Activated CD4-positive, alpha-beta memory T cell treated with anti-CD3 and anti-CD28 coated beads, Interleukin-2, amount 10 ng/mL, durations not matched to agents 7 days and 5 days (primary cell): ENCODE data around the gene POLRMT. TPM values are rescaled to one million over a fixed set of nuclear protein-coding genes. Genes with fewer than 3 reads are reported as not detected.
A peak's percentile ranks its signal among the peaks of the same experiment; 100 is the strongest.
"Not testable (repeated sequence)": the region's sequence is repeated elsewhere in the genome, so short reads cannot be mapped to it uniquely, and the experiment has no call there.

ENCODE experiments used
- CTCF ChIA-PET: fragments of 350-600 bp; sonication (Branson Sonifier 250); formaldehyde crosslinking; loops from one replicate; lab custom pipeline; 2021; ENCODE audit warnings: antibody characterized with exemption, inconsistent platforms; lab: Charles Lee
- POLR2A ChIA-PET: fragments of 350-600 bp; sonication (Branson Sonifier 250); formaldehyde crosslinking; loops from one replicate; lab custom pipeline; 2021; ENCODE audit warnings: antibody characterized with exemption; lab: Charles Lee
- DNase-seq: peaks from one replicate; pipeline ENCODE4 v3.0.0-alpha.2; 2020
- H3K27ac Mint-ChIP-seq: one replicate; pipeline ENCODE4 v1.8.0; 2021; ENCODE audit warnings: mild to moderate bottlenecking, mixed read lengths
- H3K27me3 Mint-ChIP-seq: one replicate; pipeline ENCODE4 v1.8.0; 2021; ENCODE audit warnings: mixed read lengths
- H3K36me3 Mint-ChIP-seq: one replicate; pipeline ENCODE4 v1.8.0; 2021; ENCODE audit warnings: low read depth, mixed read lengths
- H3K4me1 Mint-ChIP-seq: one replicate; pipeline ENCODE4 v1.8.0; 2021; ENCODE audit warnings: mixed read lengths
- H3K4me3 Mint-ChIP-seq: one replicate; pipeline ENCODE4 v1.8.0; 2021; ENCODE audit warnings: mild to moderate bottlenecking, mixed read lengths
- H3K9me3 Mint-ChIP-seq: one replicate; pipeline ENCODE4 v1.8.0; 2021; ENCODE audit warnings: mixed read lengths
- total RNA-seq, 2 experiments: library from RNA; stranded (reverse); gene quantifications; one replicate each; pipeline ENCODE4 v1.2.3, GENCODE V29; 2021

Gene POLRMT
- total RNA-seq, 2 experiments from 2014 or later: 44.8 to 45.1 TPM

GRCh38 chr19:607301-608154 lies 25.8 kb downstream of the POLRMT start:
- Mint-ChIP-seq H3K27me3 (no peaks in the 10 kb centered on the region), H3K9me3 (no peaks in the 10 kb centered on the region), H3K27ac (no peak overlapping the region), H3K36me3 (no peaks in the 10 kb centered on the region), H3K4me3 (no peak overlapping the region), H3K4me1 (peaks cover 20% of the 10 kb centered on the region)
- ChIA-PET POLR2A (no interaction called here), CTCF (no interaction called here)
- DNase-seq: no peak

- H3K9me3 Mint-ChIP-seq, H3K27me3 Mint-ChIP-seq, H3K36me3 Mint-ChIP-seq, H3K4me3 Mint-ChIP-seq, H3K27ac Mint-ChIP-seq, H3K4me1 Mint-ChIP-seq, CTCF ChIA-PET, POLR2A ChIA-PET: not testable (repeated sequence)
- DNase-seq: peak; percentile 36
Measured at GRCh38 chr19:605061-605971, 28.0 kb downstream of the POLRMT start.

GRCh38 chr19:604355-604754 lies 29.0 kb downstream of the POLRMT start:
- Mint-ChIP-seq H3K9me3 (no peaks in the 10 kb centered on the region), H3K4me1 (no peaks in the 10 kb centered on the region), H3K4me3 (no peak overlapping the region), H3K27me3 (no peaks in the 10 kb centered on the region), H3K36me3 (no peaks in the 10 kb centered on the region), H3K27ac (no peak overlapping the region)
- POLR2A ChIA-PET: no interaction called here
- DNase-seq: peak; percentile 56
- CTCF ChIA-PET: no interaction called here

- H3K4me1 Mint-ChIP-seq, H3K36me3 Mint-ChIP-seq, H3K27me3 Mint-ChIP-seq, CTCF ChIA-PET, H3K4me3 Mint-ChIP-seq, POLR2A ChIA-PET, H3K9me3 Mint-ChIP-seq, H3K27ac Mint-ChIP-seq: not testable (repeated sequence)
- peak; percentile 33 for DNase-seq
Measured at GRCh38 chr19:603779-604178, 29.6 kb downstream of the POLRMT start.

GRCh38 chr19:603302-603639 lies 30.1 kb downstream of the POLRMT start:
- POLR2A ChIA-PET, H3K27me3 Mint-ChIP-seq, CTCF ChIA-PET, H3K4me3 Mint-ChIP-seq, H3K36me3 Mint-ChIP-seq, H3K27ac Mint-ChIP-seq, H3K9me3 Mint-ChIP-seq, H3K4me1 Mint-ChIP-seq, DNase-seq: not testable (repeated sequence)

- Mint-ChIP-seq H3K4me3 (no peak overlapping the region), H3K9me3 (no peaks in the 10 kb centered on the region), H3K27me3 (no peaks in the 10 kb centered on the region), H3K36me3 (no peaks in the 10 kb centered on the region), H3K4me1 (no peaks in the 10 kb centered on the region), H3K27ac (no peak overlapping the region)
- no peak for DNase-seq
- ChIA-PET CTCF (no interaction called here), POLR2A (no interaction called here)
Measured at GRCh38 chr19:602391-603301, 30.7 kb downstream of the POLRMT start.

GRCh38 chr19:601790-602189 lies 31.5 kb downstream of the POLRMT start:
- Mint-ChIP-seq H3K27me3 (no peaks in the 10 kb centered on the region), H3K4me3 (no peak overlapping the region), H3K9me3 (no peaks in the 10 kb centered on the region), H3K4me1 (no peaks in the 10 kb centered on the region), H3K27ac (no peak overlapping the region), H3K36me3 (no peaks in the 10 kb centered on the region)
- DNase-seq: no peak
- ChIA-PET POLR2A (no interaction called here), CTCF (no interaction called here)

GRCh38 chr19:601310-601709 lies 32.0 kb downstream of the POLRMT start:
- H3K9me3 Mint-ChIP-seq: no peaks in the 10 kb centered on the region
- DNase-seq: no peak
- no peak overlapping the region for H3K27ac Mint-ChIP-seq
- H3K36me3 Mint-ChIP-seq: no peaks in the 10 kb centered on the region
- no peaks in the 10 kb centered on the region for H3K4me1 Mint-ChIP-seq
- H3K4me3 Mint-ChIP-seq: no peak overlapping the region
- CTCF ChIA-PET: no interaction called here
- H3K27me3 Mint-ChIP-seq: no peaks in the 10 kb centered on the region
- POLR2A ChIA-PET: no interaction called here

GRCh38 chr19:597406-598315 lies 35.7 kb downstream of the POLRMT start:
- Mint-ChIP-seq H3K27ac (no peak overlapping the region), H3K4me3 (no peak overlapping the region), H3K9me3 (no peaks in the 10 kb centered on the region), H3K36me3 (no peaks in the 10 kb centered on the region), H3K4me1 (no peaks in the 10 kb centered on the region), H3K27me3 (peaks cover 2% of the 10 kb centered on the region)
- peak; percentile 30 for DNase-seq
- ChIA-PET POLR2A (no interaction called here), CTCF (no interaction called here)

GRCh38 chr19:596263-596655 lies 37.1 kb downstream of the POLRMT start:
- Mint-ChIP-seq H3K4me1 (peaks cover 2% of the 10 kb centered on the region), H3K27ac (no peak overlapping the region), H3K36me3 (no peaks in the 10 kb centered on the region), H3K27me3 (peaks cover 5% of the 10 kb centered on the region), H3K9me3 (no peaks in the 10 kb centered on the region), H3K4me3 (no peak overlapping the region)
- DNase-seq: no peak
- POLR2A ChIA-PET: no interaction called here
- CTCF ChIA-PET: no interaction called here

- H3K27me3 Mint-ChIP-seq: peaks cover 7% of the 10 kb centered on the region
- DNase-seq: no peak
- POLR2A ChIA-PET: no interaction called here
- H3K36me3 Mint-ChIP-seq: no peaks in the 10 kb centered on the region
- no peak overlapping the region for H3K27ac Mint-ChIP-seq
- peaks cover 3% of the 10 kb centered on the region for H3K4me1 Mint-ChIP-seq
- CTCF ChIA-PET: no interaction called here
- no peak overlapping the region for H3K4me3 Mint-ChIP-seq
- H3K9me3 Mint-ChIP-seq: no peaks in the 10 kb centered on the region
Measured at GRCh38 chr19:595326-596262, 37.7 kb downstream of the POLRMT start.
